C4-2B (cell line): ENCODE data around the gene APH1B.

Experiments
- H3K27ac ChIP-seq: fragments of 450-650 bp; 2 replicates; pipeline ENCODE4 v1.5.1; 2017
- ZFX ChIP-seq: fragments of 450-650 bp; IDR thresholded peaks from 2 replicates; pipeline ENCODE4 v1.6.1; 2017
- TF ChIP-seq, protein P1 (sequence below): fragments of 450-650 bp; conservative IDR thresholded peaks from 2 replicates; pipeline ENCODE4 v1.5.1; 2017; ENCODE audit warnings: mild to moderate bottlenecking

APH1B gene

GRCh38 chr15:63277038-63277892 is at the start of gene APH1B:
TSS of gene APH1B (plus strand) at chr15:63277605. CDS start at chr15:63277624, 19 bp downstream.
- TF ChIP-seq ZFX, result 0 out of 2 replicates have a peak, but pooled peaks have one; percentile 16
- TF ChIP-seq, protein P1, sequence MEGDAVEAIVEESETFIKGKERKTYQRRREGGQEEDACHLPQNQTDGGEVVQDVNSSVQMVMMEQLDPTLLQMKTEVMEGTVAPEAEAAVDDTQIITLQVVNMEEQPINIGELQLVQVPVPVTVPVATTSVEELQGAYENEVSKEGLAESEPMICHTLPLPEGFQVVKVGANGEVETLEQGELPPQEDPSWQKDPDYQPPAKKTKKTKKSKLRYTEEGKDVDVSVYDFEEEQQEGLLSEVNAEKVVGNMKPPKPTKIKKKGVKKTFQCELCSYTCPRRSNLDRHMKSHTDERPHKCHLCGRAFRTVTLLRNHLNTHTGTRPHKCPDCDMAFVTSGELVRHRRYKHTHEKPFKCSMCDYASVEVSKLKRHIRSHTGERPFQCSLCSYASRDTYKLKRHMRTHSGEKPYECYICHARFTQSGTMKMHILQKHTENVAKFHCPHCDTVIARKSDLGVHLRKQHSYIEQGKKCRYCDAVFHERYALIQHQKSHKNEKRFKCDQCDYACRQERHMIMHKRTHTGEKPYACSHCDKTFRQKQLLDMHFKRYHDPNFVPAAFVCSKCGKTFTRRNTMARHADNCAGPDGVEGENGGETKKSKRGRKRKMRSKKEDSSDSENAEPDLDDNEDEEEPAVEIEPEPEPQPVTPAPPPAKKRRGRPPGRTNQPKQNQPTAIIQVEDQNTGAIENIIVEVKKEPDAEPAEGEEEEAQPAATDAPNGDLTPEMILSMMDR, result no peak; the same call in 1 of the 2 replicates
- H3K27ac ChIP-seq, result peak within 1 kb of the TSS; percentile 74

GRCh38 chr15:63227689-63228088 is 49.7 kb upstream of the APH1B start:
- TF ChIP-seq ZFX, result no peak
- H3K27ac ChIP-seq, result no peak overlapping the region

DNA sequence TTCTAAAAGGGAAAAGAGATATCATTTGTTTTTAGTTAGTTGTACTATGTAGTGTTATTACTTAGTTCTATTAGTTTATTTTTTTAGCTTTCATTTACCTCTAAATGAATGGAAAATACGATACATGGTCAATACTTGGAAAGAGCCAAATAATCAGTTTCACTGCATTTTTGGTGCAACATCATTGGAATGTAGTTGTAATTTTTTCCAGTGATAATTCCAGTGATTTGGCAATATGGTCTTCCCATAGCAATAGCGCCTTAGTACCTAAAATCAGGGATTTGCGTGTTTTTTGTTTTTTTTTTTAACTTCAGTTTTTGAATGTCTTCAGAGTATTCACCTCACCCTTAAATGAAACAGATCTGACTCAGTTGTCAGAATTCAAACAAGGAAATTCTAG is 46.2 kb upstream of the APH1B start:
- H3K27ac ChIP-seq, result no peak overlapping the region
- TF ChIP-seq, protein P1, result no peak
- TF ChIP-seq ZFX, result no peak

DNA sequence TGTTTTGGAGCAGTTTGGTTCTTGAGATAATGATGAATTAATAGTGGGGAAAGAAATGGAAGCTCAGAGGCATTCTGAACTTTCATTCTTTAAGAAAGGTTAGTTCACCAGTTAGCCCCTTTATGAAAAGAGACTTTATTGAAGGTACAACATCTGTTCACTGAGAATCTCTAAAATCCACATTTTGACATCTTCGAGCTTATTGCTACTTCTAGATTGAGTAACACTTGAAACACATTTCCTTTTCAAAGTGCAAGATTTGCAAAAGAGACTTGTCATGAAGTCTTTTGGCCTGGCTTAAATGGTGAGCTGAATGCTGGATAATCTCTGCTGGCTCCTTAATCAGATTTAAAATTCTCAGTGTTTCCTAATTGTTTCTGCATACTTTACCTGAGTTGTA is 45.7 kb upstream of the APH1B start:
- TF ChIP-seq, protein P1, result no peak
- no peak for TF ChIP-seq ZFX
- H3K27ac ChIP-seq, result no peak overlapping the region

DNA sequence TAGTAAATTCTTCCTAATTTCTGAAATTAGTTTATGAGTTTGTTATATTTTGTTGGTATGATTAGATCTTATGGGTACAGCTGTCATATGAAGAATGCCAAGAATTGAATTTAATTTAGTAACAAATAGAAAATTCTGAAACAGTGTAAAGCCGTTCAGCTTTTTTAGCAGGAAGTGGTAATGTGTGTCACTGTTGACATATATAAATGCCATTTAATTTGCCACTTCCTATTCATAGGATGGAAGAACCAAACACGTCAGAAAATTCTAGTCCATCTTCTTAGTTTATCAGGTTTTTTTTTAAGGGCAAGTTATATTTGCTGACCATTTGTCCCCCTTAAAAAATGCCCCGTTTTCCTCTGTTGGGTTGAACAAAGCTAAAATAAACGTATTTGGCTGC is 45.0 kb upstream of the APH1B start:
- TF ChIP-seq ZFX, result no peak
- TF ChIP-seq, protein P1, result no peak
- H3K27ac ChIP-seq, result no peak overlapping the region

GRCh38 chr15:63232943-63233342 is 44.5 kb upstream of the APH1B start:
- no peak overlapping the region for H3K27ac ChIP-seq
- no peak for TF ChIP-seq ZFX
- TF ChIP-seq, protein P1, result no peak

- TF ChIP-seq, protein P1, result no peak
- TF ChIP-seq ZFX, result no peak
- no peak overlapping the region for H3K27ac ChIP-seq
These were observed 43.6 kb upstream of the APH1B start for GRCh38 chr15:63233667-63234423.
